NCI-H146 treated with DMSO at 0.1 percent for 48 hours (cell line): Measurements from ENCODE around the gene PIK3R5.
A peak's percentile ranks its signal among the peaks of the same experiment; 100 is the strongest.
"Not testable (repeated sequence)": the region's sequence is repeated elsewhere in the genome, so short reads cannot be mapped to it uniquely, and the experiment has no call there.

ENCODE experiments used
- DNase-seq: peaks from one replicate; lab custom pipeline; 2025; ENCODE audit not compliant: unreplicated experiment; lab: John Stamatoyannopoulos, UW

PIK3R5 gene

DNA sequence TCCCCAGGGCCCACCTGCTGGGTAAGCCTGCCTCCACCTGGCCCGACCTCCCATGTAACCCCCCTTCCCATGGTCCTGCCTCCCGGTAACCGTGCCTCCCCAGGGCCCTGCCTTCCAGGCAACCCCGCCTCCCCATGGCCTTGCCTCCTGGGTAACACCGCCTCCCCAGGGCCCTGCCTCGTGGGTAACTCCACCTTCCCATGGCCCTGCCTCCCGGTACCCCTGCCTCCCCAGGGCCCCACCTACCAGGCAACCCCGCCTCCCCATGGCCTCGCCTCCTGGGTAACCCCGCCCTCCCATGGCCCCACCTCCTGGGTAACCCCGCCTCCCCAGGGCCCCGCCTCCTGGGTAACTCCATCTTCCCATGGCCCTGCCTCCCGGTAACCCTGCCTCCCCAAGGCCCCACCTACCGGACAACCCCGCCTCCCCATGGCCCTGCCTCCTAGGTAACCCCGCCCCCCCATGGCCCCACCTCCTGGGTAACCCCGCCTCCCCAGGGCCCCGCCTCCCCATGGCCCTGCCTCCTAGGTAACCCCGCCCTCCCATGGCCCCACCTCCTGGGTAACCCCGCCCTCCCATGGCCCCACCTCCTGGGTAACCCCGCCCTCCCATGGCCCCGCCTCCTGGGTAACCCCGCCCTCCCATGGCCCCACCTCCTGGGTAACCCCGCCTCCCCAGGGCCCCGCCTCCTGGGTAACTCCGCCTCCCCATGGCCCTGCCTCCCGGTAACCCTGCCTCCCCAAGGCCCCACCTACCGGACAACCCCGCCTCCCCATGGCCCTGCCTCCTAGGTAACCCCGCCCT is 80.1 kb downstream of the PIK3R5 start:
- DNase-seq: not testable (repeated sequence)

DNA sequence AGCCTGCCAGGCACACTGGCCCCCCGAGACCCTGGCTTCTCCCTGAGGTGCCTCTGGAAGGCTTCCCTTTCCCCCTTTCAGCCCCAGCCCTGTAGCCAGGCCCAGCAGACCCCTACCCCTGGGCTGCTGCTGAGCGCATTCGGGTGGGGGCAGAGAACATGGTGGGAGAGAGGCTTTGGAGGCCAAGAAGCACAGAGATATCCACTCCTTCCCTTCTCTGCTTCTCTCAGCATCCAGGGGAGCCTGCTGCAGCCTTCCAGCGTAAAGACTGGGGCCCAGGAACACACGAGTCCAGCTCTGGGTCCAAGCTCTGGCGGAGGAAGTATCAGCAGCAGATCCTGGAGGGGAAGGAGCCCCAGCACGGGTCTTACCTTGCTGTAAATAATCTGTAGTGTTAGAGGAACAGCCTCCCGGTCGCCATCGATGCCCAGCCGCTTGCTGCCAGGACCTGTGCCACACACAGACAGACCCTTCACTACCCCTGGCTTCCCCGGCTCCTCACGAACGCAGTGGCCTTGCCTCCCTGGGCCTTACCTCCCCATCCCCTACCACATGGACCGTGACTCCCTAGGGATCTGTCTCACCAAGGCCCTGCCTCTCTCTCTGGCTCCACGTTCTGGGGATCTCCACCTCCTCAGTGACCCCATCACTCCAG is 81.0 kb downstream of the PIK3R5 start:
- DNase-seq: no peak

DNA sequence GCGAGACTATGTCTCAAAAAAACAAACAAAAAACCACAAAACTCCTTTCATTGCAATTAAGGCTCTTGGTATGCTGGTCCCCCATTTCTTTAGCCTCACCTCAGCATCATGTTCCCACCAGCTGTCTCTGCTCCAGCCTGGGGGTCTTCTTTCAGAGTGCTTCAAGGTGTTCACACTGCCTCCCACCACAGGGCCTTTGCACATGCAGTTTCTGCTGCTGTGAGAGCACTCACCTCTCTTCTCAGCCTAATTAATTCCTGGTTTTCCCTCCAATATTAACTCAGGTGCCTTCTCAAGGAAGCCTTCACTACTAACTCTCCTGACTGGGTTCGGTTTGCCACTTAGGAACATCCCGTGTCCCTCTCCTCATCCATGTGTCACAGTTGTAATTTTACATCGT is 82.2 kb downstream of the PIK3R5 start:
- DNase-seq: no peak

DNA sequence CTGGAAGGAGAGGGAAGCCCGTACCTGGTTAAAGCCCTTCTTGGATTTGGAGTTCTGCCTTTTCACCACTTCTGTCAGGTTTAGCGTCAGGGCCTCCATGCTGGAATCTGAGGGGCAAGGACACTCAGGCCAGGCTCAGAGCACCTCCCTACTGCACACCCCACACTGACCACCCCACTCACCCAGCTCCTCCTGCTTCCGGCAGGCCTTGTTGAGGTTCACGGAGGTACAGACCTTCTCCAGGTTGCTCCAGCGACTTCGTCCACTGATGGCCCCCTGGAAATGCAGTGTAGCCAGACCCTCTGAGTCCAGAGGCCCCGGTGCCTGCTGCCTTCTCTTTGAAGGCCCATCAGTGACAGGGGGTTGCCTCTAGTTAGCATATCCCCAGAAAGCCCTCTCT is 83.9 kb downstream of the PIK3R5 start:
- DNase-seq: no peak

DNA sequence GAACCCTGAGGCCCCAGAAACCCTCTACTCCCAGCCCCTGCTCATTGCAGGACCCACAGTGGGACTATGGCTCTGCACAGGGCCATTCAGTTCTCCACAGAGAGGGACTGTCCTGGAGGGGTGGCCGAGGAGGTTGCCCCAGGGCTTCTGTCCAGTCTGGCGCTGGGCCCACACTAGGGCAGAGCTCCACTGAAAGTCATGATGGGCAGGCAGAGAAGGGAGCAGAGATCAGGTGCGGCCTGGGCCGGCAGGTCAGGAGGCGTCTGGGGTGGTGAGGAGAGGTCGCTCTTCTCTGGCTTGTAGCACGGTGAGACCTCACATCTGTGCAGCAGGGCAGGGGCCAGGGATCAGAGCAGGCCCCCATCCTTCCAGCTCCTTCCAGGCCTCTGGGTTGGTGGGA is 85.0 kb downstream of the PIK3R5 start:
- no peak for DNase-seq

DNA sequence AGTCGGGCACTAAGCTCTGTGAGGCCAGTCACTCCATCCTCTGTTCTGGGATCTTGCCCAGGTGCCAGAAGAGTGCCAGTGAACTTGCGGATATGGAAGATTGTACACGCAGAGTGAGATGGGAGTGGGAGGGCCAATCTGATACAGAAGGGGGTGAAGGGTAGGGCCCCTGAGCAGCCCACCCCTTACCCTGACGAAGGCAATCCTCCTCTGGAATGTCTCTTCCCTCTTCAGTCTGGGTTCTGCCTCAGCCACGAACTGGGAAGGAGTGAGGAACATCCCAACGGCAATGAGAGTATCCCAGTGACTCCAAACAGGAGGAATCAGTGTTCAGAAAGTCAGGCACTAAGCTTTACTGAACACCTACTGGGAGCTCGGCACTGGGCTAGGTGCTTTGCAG is 86.1 kb downstream of the PIK3R5 start:
- DNase-seq: no peak

DNA sequence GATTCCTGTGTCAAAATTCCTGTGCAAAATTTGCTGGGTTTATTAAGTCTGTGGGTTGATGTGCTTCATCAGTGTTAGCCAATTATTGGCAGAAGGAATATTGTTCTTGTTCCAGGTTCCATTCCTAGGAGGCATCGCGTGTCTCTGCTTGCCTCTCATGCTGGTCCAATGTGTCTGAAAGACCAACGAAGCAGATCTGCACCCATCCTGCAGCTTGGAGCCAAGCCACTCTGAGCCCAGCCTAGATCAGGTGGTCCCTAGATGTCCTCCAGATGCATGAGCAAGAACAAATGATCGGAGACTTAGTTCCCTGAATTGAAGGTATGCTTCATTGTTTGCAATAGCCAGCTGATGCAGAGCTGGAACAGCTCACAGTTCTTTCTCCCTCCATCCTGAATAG is 87.5 kb downstream of the PIK3R5 start:
- DNase-seq: no peak

DNA sequence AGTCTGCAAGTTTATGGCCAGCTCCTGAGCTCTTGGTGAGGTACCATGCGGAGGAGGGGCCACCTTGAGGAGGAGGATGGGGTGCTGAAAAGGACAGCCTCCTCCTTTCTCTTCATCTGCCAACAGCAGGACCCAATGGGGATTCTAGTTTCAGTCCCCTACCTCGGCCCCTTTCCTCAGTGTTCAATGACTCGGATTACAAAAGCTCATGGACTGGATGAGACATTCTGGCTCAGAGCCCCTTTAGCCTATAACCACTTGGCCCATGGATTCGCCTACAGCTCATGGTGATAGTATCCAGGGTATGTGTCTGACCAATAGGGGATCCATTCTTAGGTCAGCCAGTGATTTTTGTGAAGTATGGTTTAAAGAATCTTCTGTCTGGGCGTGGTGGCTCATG is 89.5 kb downstream of the PIK3R5 start:
- no peak for DNase-seq

DNA sequence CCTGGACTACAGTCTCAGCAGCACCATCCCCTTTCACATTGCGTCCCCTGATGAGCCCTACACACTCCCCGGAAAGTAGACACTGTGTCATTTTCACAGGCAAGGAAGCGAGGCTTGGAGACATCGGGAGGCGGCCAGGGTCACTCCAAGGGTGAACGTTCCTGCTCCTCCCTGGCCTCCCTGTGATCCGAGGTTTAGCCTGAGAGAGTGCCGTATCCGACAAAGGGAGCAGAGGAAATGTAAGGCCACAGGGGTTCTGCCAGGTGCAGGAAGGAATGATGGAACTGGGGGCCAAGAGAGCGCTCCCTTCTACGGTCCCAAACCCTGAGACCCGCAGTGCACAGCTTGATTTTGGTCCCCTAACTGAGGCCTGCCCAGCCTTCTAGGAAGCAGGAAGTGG is 90.1 kb downstream of the PIK3R5 start:
- no peak for DNase-seq

DNA sequence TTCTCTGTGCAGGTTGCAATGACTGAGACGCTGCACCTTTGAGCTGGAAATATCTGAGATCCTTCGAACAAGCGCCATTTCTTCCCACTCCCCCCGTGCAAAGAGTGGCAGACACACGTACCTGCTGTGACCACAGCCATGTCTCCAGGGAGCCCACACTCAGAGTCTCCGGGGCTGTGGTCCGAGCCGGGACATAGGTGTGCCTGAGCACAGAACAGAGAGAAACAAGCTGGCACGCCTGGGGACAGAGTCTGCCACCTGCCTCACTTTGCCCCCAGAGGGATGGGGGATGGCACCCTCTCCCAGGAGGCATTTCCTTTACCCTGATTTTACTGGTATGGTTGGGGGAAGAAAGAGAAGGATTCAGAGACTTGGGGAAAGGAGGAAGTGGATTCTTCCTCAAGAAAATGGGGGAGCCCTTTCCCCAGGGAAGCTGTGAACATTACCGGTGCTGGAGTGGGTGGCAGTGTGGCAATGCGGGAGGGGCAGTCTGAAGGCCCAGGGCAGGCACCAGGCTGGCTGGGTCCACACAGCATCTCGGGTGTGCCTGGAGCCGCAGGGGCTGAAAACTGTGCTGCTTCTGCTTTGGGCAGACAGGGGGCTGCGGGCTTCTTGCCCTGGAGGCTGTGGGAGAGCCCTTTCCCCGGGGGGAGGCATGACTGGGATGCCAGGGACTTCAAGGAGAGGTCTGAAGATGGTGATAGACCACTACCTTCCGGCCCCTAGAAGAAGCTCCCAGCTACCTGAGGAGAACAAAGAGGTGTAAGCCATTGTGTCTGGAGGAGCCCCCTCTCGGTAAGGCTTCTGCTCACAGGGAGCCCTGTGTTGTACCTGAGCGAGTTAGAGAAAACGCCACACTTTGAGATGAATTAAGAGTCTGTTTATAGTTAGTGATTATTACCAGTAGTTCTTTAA is 91.4 kb downstream of the PIK3R5 start:
- no peak for DNase-seq

DNA sequence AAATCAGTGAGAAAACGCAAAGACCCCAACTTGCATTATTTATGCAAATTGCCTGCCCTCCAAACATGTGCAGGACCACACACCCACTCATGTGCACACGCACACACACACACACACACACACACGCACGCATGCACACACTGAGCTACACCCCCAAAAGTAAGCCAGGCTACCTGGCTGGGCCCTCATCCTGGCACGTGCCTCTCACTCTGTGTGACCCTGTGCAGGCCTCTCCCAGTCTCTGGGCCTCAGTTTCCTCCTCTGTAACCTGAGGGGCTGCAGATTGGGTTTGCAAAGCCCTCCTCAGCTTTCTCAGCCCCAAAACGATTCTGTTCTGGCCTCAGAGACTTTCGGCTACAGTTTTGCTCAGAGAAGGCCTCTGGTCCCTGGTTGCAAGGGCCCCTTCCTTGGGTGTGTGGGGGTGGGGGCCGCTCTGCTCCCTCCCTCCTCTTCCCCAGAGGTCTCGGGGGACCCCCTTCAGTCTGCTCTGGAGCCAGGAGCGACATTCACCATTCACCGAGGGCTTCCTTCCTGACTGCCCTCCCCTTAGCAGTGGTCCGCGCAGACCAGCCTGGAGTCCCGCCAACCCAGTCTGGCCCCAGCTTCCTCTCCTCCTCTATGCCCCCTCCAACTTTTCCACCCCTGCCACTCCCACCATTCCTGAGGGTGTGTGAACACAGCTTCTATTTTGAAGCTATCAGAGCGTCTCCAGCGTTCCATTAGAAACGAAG is 92.6 kb downstream of the PIK3R5 start:
- no peak for DNase-seq

DNA sequence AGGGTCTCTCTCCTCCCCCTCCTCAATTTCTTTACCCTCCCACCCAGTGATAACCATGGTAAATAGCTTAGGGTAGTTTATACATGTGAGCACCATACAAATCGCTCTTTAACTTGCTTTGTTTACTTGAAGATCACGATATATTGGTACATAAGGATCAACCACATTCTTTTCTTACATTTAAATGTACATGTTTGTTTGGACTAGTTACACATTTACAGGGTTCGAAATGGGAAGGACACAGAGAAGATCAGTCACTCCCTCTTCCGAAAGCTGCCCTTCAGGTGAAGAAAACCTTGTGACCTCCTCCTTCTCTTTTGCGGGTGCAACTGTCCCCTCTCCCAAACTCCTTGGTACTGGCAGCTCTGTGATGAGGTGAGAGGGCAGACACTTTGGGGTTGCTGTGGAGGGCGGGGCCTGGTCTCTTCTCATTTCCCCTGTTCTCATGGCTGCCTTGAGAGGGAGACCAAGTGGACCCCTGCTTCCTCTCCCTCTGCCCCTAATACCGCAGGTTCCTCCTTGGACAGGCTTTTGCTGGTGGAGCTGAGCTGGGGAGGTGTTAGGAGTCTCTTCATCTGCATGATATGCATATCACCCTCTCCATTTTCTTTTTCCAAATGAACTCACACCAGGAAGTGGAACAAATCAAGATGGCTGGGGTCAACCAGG is 93.3 kb downstream of the PIK3R5 start:
- no peak for DNase-seq

DNA sequence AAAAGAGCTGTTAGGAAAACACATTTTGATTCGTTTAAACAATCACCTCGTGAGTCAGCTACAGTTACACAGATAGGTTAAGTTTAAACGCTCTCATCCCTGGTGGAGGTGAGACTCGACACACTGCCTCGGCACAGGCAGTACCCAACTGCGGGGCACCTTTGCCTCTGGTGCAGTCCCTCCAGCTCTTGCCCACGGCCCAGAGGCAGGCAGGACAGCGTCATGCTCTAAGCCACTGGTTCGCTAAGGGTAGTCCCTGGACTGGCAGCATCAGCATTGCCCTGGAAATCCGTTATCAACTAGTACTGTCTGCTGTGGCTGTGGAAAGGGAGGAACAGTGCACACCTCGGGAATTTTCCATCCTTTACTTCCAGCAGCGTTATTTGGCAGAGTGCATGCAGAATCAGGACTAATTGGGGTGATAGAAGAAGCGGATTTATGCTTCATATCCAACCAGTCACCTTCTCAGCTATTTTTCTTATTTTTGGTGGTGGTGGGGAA is 94.4 kb downstream of the PIK3R5 start:
- DNase-seq: no peak

DNA sequence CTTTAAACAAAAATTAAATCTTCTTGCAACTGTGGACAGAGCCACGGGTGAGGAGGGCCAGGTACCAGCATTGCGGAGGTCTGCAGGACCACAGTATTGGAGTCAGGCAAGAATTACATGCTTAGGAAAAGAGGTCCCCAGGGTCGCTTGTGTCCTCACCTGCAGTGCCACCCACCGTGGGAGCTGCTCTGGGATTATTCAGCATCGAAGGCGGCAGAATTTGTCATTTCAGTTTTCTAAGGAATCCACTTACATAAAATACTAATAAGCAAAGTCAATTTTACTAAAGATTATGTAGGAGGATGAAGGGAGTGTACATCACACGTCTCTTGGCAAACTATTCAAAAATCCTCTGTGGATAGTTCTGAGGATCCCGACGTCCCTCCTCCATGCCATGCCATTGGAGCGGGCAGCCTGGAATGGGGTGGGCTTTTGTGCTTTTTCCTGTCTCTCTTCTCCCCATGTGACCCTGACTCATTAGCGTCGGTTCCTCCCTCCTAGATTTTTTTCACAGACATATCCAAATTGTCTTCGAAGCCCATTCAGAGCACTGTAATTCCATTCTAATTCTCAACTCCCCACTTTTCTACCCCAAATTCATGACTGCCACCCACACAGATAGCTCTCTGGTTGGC is 95.0 kb downstream of the PIK3R5 start:
- no peak for DNase-seq

DNA sequence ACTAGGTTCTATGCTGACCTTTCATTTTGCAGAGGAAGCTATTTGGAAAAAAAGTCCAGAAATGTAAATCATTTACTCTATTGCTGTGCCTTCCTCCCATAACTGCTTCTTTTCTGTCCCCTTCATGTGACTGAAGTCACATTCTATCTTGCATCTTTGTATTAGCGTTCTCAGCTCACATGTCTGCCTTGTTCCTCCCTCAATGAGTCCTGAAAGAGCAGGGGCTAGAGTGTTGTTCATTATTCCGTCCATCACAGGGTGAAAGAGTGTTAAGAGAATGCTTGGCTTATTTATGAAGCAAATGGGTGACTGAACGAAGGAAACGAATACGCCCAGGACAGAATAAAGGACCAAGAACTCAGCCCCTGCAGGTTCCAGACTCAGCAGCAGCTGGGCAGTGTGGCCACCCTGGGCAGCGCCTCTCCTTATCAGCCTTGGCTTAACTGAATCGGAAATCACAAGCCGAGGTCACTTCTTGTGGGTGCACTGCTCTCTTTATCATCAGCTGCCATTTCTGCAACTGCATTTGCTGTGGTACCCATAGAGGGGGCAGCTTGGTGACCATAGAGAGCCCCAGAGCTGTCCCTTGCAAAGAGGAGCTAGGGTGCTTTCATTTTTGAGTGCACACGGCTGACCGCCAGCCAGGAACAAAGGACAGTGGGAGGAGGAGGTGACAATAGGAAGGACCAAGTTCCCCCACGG is 96.2 kb downstream of the PIK3R5 start:
- no peak for DNase-seq

DNA sequence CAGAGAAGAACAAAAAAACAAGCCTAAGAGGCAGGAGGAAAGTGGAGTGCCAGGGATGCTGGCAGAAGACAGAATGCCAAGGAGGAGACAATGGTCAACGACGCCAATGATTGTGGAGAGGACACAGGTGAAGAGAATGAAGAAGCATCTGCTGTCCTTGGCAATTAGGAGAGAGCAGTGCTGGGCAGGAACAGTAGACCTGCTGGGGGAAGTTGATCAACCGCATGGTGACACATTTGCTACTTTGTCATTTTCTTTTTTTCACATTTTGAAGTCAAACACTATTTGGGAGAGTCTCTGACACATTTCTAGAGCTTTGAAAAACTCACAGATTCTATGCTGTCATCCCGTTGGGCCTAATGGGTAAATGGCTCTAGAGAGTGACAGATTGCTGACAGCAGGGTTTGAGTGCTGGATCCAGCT is 97.0 kb downstream of the PIK3R5 start:
- no peak for DNase-seq

DNA sequence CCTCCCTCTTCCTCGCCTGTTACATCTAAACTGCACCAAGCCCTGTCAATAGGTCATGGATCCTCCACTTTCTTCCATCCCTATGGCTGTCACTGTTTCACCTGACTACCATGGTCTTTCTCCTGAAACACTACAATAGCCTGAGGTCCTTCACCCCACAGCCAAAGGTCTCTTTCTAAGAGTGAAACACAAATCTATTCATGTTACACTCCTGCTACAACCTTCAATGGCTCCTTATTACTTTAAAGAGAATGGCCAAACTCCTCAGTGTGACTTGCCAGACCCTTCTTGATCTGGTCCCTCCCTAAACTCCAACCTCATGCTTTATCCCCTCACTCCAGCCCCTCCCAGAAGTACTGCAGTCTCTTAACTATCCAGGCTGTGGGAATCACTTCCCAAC is 97.4 kb downstream of the PIK3R5 start:
- no peak for DNase-seq

DNA sequence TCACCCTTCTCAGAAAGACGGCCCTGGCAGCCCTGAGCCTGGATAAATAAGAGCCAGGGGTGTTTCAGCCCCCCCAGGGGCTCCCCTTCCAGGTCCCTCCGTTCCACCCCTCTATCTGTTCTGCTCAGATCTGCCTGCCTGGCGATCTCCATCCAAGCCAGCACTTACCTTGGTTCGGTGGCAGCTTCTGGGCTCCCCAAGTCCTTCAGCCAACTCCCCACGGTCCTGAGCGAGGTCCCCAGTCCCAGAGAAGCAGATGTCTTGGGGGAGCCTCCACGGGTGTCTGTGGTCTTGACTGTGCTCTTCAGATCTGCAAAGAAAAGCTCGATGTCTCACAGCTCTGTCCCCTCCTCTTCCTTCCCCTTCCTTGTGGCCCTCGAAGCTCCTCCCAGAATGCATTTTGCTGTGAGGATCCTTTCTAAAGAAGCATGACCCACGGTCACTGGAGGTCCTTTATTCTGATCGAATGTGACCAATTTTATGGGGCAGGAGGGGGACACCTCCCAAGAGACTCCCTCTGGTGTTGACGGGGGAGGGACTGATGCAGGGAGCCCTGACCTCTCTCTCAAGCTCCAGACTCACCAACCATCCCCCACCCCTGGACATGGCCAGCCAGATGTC is 98.0 kb downstream of the PIK3R5 start, which contains the start of gene PIK3R6:
TSS of gene PIK3R6 (minus strand) at position 314 of the 621 bp plus-strand sequence. CDS start 17,880 bp downstream, outside the sequence.
- peak; percentile 43 for DNase-seq

DNA sequence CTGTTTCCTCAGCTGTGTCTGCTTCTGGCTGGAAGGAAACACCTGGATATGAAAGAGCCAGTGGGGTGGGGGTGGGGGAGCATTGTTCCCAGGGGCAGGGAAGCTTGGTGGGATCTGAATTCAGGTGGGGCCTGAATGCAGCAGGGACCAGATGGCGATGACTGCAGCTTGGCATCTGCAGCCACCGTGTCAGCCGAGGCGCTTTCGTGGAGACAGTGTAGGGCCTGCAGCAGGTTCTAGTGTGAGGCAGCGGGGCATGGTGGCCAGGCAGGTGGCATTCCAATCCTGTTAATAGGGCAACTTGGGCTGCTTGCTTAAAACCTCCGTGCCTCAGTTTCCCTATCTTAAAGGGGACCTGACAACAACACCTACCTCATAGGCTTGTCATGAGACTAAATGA is 99.7 kb downstream of the PIK3R5 start:
- no peak for DNase-seq
